HepG2 (cell line): ENCODE measurements around the gene SPATC1L. TPM values are rescaled to one million over a fixed set of nuclear protein-coding genes. Genes with fewer than 3 reads are reported as not detected.
A peak's percentile ranks its signal among the peaks of the same experiment; 100 is the strongest.

Source experiments
- ATF4 ChIP-seq, 2 experiments: fragments of 450-650 bp in 1 of 2; sonication (generic) in 1 of 2; formaldehyde crosslinking; IDR thresholded peaks; 2 replicates each; pipeline versions ENCODE4 v1.5.0 to v1.8.0; 2020 to 2022; ENCODE audit warnings: mild to moderate bottlenecking in 1 of 2, missing genetic modification reagents in 1 of 2
- ELF3 ChIP-seq: IDR thresholded peaks from 2 replicates; pipeline ENCODE4 v1.6.1; 2016; ENCODE audit warnings: missing genetic modification reagents, missing compliant biosample characterization
- HOXA9 ChIP-seq: sonication (generic); formaldehyde crosslinking; IDR thresholded peaks from 2 replicates; pipeline ENCODE4 v1.8.1; 2022; ENCODE audit warnings: missing genetic modification reagents, mild to moderate bottlenecking, moderate library complexity, borderline replicate concordance
- MLLT10 ChIP-seq: sonication (generic); formaldehyde crosslinking; IDR thresholded peaks from 2 replicates; pipeline ENCODE4 v1.4.0; 2020; ENCODE audit warnings: missing genetic modification reagents
- NONO ChIP-seq, 2 experiments: fragments of 450-650 bp in 1 of 2; sonication (generic) in 1 of 2; formaldehyde crosslinking in 1 of 2; IDR thresholded peaks in 1 of 2; conservative IDR thresholded peaks in 1 of 2; 2 replicates each; pipeline versions ENCODE4 v1.6.1 to v1.8.0; 2017 to 2022; ENCODE audit warnings: mild to moderate bottlenecking in 1 of 2, missing genetic modification reagents in 1 of 2, moderate library complexity in 1 of 2
- NR2F1 ChIP-seq, 2 experiments: fragments of 450-650 bp in 1 of 2; formaldehyde crosslinking in 1 of 2; IDR thresholded peaks; 2 replicates each; pipeline versions ENCODE4 v1.5.0 to v1.6.1; 2016 to 2020; ENCODE audit warnings: mild to moderate bottlenecking in 1 of 2, missing compliant biosample characterization in 1 of 2, missing genetic modification reagents in 1 of 2, moderate library complexity in 1 of 2
- NR2F6 ChIP-seq, 2 experiments: IDR thresholded peaks; 2 replicates each; pipeline ENCODE4 v1.6.1; 2016; ENCODE audit warnings: antibody characterized with exemption in 1 of 2, mild to moderate bottlenecking in 1 of 2
- PHF5A ChIP-seq: IDR thresholded peaks from one replicate; pipeline ENCODE4 v1.6.1; 2018; ENCODE audit warnings: low read depth, missing genetic modification reagents; ENCODE audit not compliant: unreplicated experiment
- ZFP1 ChIP-seq: IDR thresholded peaks from 2 replicates; pipeline ENCODE4 v1.6.1; 2016
- ZNF782 ChIP-seq: sonication (generic); formaldehyde crosslinking; IDR thresholded peaks from 2 replicates; pipeline ENCODE4 v1.4.0; 2020; ENCODE audit warnings: missing genetic modification reagents, mild to moderate bottlenecking, borderline replicate concordance
- polyA plus RNA-seq, 8 experiments: library from polyadenylated mRNA; depleted of rRNA in 3 of 8; stranded (reverse) in 7 of 8; unstranded in 1 of 8; fragments of >200 nt; fragmentation: Illumina TruSeq in 4 of 8; extraction: Trizol in 4 of 8; gene quantifications; 2 replicates each; pipeline versions ENCODE4 v1.2.1 to v1.2.3, GENCODE V29; 2011 to 2016; ENCODE audit warnings: low read depth in 4 of 8, missing spikeins in 1 of 8, mixed read lengths in 1 of 8; ENCODE audit not compliant: insufficient read depth in 1 of 8
- total RNA-seq, 5 experiments: library from RNA; depleted of rRNA; stranded (reverse); fragments of >200 nt; fragmentation: Illumina TruSeq; extraction: Trizol; gene quantifications; 2 replicates each; pipeline ENCODE4 v1.2.3, GENCODE V29; 2016; ENCODE audit warnings: low read depth in 1 of 5
- TF ChIP-seq, protein P1 (sequence below): sonication (generic); formaldehyde crosslinking; conservative IDR thresholded peaks from 2 replicates; pipeline ENCODE4 v1.4.0; 2020; ENCODE audit warnings: missing genetic modification reagents
- TF ChIP-seq, protein P2 (sequence below): sonication (generic); formaldehyde crosslinking; conservative IDR thresholded peaks from 2 replicates; pipeline ENCODE4 v1.4.0; 2020; ENCODE audit warnings: missing genetic modification reagents
- TF ChIP-seq, protein P3 (sequence below): sonication (generic); formaldehyde crosslinking; conservative IDR thresholded peaks from 2 replicates; pipeline ENCODE4 v1.8.0; 2022; ENCODE audit warnings: mild to moderate bottlenecking, moderate library complexity, missing genetic modification reagents

The SPATC1L gene
- total and polyA plus RNA-seq, 2 of the 13 experiments (the other 11 are each of a cell fraction or from before 2014, with no cell fraction given): 1.4 to 3.3 TPM

- TF ChIP-seq, protein P1, sequence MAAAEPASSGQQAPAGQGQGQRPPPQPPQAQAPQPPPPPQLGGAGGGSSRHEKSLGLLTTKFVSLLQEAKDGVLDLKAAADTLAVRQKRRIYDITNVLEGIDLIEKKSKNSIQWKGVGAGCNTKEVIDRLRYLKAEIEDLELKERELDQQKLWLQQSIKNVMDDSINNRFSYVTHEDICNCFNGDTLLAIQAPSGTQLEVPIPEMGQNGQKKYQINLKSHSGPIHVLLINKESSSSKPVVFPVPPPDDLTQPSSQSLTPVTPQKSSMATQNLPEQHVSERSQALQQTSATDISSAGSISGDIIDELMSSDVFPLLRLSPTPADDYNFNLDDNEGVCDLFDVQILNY (CRISPR knock-in tag): no peak
- TF ChIP-seq ZNF782 (CRISPR knock-in tag) (no peak), MLLT10 (no peak), ELF3 (0 out of 2 replicates have a peak, but pooled peaks have one; percentile 22), ATF4 (CRISPR knock-in tag; IDR thresholded peaks at IDR 0.05) (0 out of 4 replicates have a peak, but pooled peaks of 1 of the 2 experiments have one; percentile 36), PHF5A (CRISPR knock-in tag) (no peak), HOXA9 (CRISPR knock-in tag) (peak; percentile 63; the same call in 1 of the 2 replicates), NONO (IDR thresholded peaks at IDR 0.05) (no peak), NONO (CRISPR knock-in tag; conservative IDR thresholded peaks at IDR 0.05) (0 out of 2 replicates have a peak, but pooled peaks have one; percentile 46), NR2F1 (CRISPR knock-in tag; IDR thresholded peaks at IDR 0.05) (peak in 1 of 2 experiments; percentile 44; a peak in 1 of 4 replicates), ZFP1 (no peak), NR2F6 (IDR thresholded peaks at IDR 0.05) (no peak), NR2F6 (CRISPR knock-in tag; IDR thresholded peaks at IDR 0.05) (0 out of 2 replicates have a peak, but pooled peaks have one; percentile 17)
- TF ChIP-seq, protein P2, sequence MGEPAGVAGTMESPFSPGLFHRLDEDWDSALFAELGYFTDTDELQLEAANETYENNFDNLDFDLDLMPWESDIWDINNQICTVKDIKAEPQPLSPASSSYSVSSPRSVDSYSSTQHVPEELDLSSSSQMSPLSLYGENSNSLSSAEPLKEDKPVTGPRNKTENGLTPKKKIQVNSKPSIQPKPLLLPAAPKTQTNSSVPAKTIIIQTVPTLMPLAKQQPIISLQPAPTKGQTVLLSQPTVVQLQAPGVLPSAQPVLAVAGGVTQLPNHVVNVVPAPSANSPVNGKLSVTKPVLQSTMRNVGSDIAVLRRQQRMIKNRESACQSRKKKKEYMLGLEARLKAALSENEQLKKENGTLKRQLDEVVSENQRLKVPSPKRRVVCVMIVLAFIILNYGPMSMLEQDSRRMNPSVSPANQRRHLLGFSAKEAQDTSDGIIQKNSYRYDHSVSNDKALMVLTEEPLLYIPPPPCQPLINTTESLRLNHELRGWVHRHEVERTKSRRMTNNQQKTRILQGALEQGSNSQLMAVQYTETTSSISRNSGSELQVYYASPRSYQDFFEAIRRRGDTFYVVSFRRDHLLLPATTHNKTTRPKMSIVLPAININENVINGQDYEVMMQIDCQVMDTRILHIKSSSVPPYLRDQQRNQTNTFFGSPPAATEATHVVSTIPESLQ (CRISPR knock-in tag): no peak
- TF ChIP-seq, protein P3, sequence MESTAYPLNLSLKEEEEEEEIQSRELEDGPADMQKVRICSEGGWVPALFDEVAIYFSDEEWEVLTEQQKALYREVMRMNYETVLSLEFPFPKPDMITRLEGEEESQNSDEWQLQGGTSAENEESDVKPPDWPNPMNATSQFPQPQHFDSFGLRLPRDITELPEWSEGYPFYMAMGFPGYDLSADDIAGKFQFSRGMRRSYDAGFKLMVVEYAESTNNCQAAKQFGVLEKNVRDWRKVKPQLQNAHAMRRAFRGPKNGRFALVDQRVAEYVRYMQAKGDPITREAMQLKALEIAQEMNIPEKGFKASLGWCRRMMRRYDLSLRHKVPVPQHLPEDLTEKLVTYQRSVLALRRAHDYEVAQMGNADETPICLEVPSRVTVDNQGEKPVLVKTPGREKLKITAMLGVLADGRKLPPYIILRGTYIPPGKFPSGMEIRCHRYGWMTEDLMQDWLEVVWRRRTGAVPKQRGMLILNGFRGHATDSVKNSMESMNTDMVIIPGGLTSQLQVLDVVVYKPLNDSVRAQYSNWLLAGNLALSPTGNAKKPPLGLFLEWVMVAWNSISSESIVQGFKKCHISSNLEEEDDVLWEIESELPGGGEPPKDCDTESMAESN (CRISPR knock-in tag): no peak
These were observed 29.9 kb downstream of the SPATC1L start (continued) for GRCh38 chr21:46154155-46154954.
